Measurements from ENCODE around the gene ATL2.

Gene ATL2

GRCh38 chr2:38267270-38267925 lies 109.7 kb downstream of the ATL2 start:
- H3K36me3 ChIP-seq (ENCODE audit: control insufficient read depth, insufficient read depth, low read length): no peaks in the 10 kb centered on the region
- H3K27me3 ChIP-seq (replicated peaks; ENCODE audit: control insufficient read depth, insufficient read depth, low read length): no peaks in the 10 kb centered on the region
- no peak for TF ChIP-seq CTCF (IDR thresholded peaks at IDR 0.05; ENCODE audit: insufficient read depth, low read length, poor library complexity, severe bottlenecking)
- H3K4me3 ChIP-seq (replicated peaks; ENCODE audit: low read depth, low read length): no peak overlapping the region
- no peak for DNase-seq (ENCODE audit: extremely low read depth, insufficient read length)

- no peak overlapping the region for H3K4me3 ChIP-seq (replicated peaks; ENCODE audit: low read depth, low read length)
- H3K36me3 ChIP-seq (ENCODE audit: control insufficient read depth, insufficient read depth, low read length): no peaks in the 10 kb centered on the region
- DNase-seq (ENCODE audit: extremely low read depth, insufficient read length): no peak
- H3K27me3 ChIP-seq (replicated peaks; ENCODE audit: control insufficient read depth, insufficient read depth, low read length): no peaks in the 10 kb centered on the region
- TF ChIP-seq CTCF (IDR thresholded peaks at IDR 0.05; ENCODE audit: insufficient read depth, low read length, poor library complexity, severe bottlenecking): no peak
These were observed 110.6 kb downstream of the ATL2 start for GRCh38 chr2:38266382-38267061.

- no peak for TF ChIP-seq CTCF (IDR thresholded peaks at IDR 0.05; ENCODE audit: insufficient read depth, low read length, poor library complexity, severe bottlenecking)
- Histone ChIP-seq H3K27me3 (replicated peaks; ENCODE audit: control insufficient read depth, insufficient read depth, low read length) (no peaks in the 10 kb centered on the region), H3K4me3 (replicated peaks; ENCODE audit: low read depth, low read length) (no peak overlapping the region), H3K36me3 (ENCODE audit: control insufficient read depth, insufficient read depth, low read length) (no peaks in the 10 kb centered on the region)
- DNase-seq (ENCODE audit: extremely low read depth, insufficient read length): no peak
These were observed 111.6 kb downstream of the ATL2 start for GRCh38 chr2:38265461-38265860.

GRCh38 chr2:38264396-38265221 lies 112.5 kb downstream of the ATL2 start:
- no peak overlapping the region for H3K4me3 ChIP-seq (replicated peaks; ENCODE audit: low read depth, low read length)
- DNase-seq (ENCODE audit: extremely low read depth, insufficient read length): no peak
- no peaks in the 10 kb centered on the region for H3K36me3 ChIP-seq (ENCODE audit: control insufficient read depth, insufficient read depth, low read length)
- H3K27me3 ChIP-seq (replicated peaks; ENCODE audit: control insufficient read depth, insufficient read depth, low read length): no peaks in the 10 kb centered on the region
- no peak for TF ChIP-seq CTCF (IDR thresholded peaks at IDR 0.05; ENCODE audit: insufficient read depth, low read length, poor library complexity, severe bottlenecking)

GRCh38 chr2:38263293-38263692 lies 113.8 kb downstream of the ATL2 start:
- H3K27me3 ChIP-seq (replicated peaks; ENCODE audit: control insufficient read depth, insufficient read depth, low read length): no peaks in the 10 kb centered on the region
- no peak for DNase-seq (ENCODE audit: extremely low read depth, insufficient read length)
- no peak for TF ChIP-seq CTCF (IDR thresholded peaks at IDR 0.05; ENCODE audit: insufficient read depth, low read length, poor library complexity, severe bottlenecking)
- no peaks in the 10 kb centered on the region for H3K36me3 ChIP-seq (ENCODE audit: control insufficient read depth, insufficient read depth, low read length)
- H3K4me3 ChIP-seq (replicated peaks; ENCODE audit: low read depth, low read length): no peak overlapping the region

Measured in GM06990 (cell line).